Psoas muscle (tissue), 8 donors: ENCODE results near the gene KIR3DL3. TPM values are rescaled to one million over a fixed set of nuclear protein-coding genes. Genes with fewer than 3 reads are reported as not detected.
"Not testable (repeated sequence)": the region's sequence is repeated elsewhere in the genome, so short reads cannot be mapped to it uniquely, and the experiment has no call there.

Experiments used
- ATAC-seq, 4 donors: fragments of 200-7000 bp; cut with Tn5 transposase; one replicate each; pipeline ENCODE4 v1.9.1; 2020; ENCODE audit warnings: moderate library complexity in 3 of 4, mild to moderate bottlenecking in 2 of 4
- DNase-seq, 2 donors: peaks; one replicate each; pipeline ENCODE4 v3.0.0-alpha.2; 2020
- H3K27ac ChIP-seq: fragments of 200-600 bp; one replicate; pipeline ENCODE4 v1.8.0; 2022
- H3K27me3 ChIP-seq, 3 donors: fragments of 200-600 bp in 1 of 3; one replicate each; pipeline versions ENCODE4 v1.6.1 to v1.8.0; 2013 to 2022; ENCODE audit warnings: low read length in 2 of 3, mild to moderate bottlenecking in 2 of 3, moderate library complexity in 1 of 3; ENCODE audit not compliant: insufficient read depth in 3 of 3
- H3K36me3 ChIP-seq, 2 donors: fragments of 200-600 bp in 1 of 2; one replicate each; pipeline versions ENCODE4 v1.6.1 to v1.8.0; 2013 to 2022; ENCODE audit warnings: low read depth in 1 of 2, mild to moderate bottlenecking in 1 of 2, moderate library complexity in 1 of 2; ENCODE audit not compliant: insufficient read depth in 1 of 2
- H3K4me1 ChIP-seq: fragments of 200-600 bp; one replicate; pipeline ENCODE4 v1.8.0; 2022
- H3K4me3 ChIP-seq: fragments of 200-600 bp; one replicate; pipeline ENCODE4 v1.8.0; 2022; ENCODE audit warnings: mild to moderate bottlenecking
- H3K9me3 ChIP-seq: fragments of 200-600 bp; one replicate; pipeline ENCODE4 v1.8.0; 2022
- WGBS, 3 donors: extraction: QIAGEN DNeasy Blood & Tissue Kit; methylation state at CpG; one replicate each; pipeline versions ENCODE4 v1.1.6 to v1.1.7; 2013; 5-methylcytosine and 5-hydroxymethylcytosine counted together
- intact Hi-C, 2 donors: fragments of 100-400 bp; cut with DNase I; formaldehyde crosslinking; loops; one replicate each; pipeline versions ENCODE4 v1.11.0 to v1.14.2; 2022
- long read RNA-seq, 2 donors: library from polyadenylated mRNA; unstranded; transcript quantifications; one replicate each; pipeline ENCODE4 v2.0.0, GENCODE V29; 2021
- polyA plus RNA-seq, 3 donors: library from polyadenylated mRNA; stranded (reverse); fragments of 200-250 nt; gene quantifications; one replicate each; pipeline ENCODE4 v1.2.3, GENCODE V29; 2013
- total RNA-seq, 4 donors: library from RNA; stranded (reverse); fragmentation: NEBNext Ultra II Directional in 2 of 4; extraction: Animal tissue kit (Norgen Biotek cat#: 25700) in 2 of 4; gene quantifications; one replicate each; pipeline versions ENCODE4 v1.2.1 to v1.2.4, GENCODE V29; 2021 to 2023
- TF ChIP-seq, protein P1 (sequence below): fragments of 200-600 bp; IDR thresholded peaks from one replicate; pipeline ENCODE4 v1.8.0; 2022; ENCODE audit warnings: antibody characterized with exemption
- donor health status: healthy with polysubstance abuse.
- donor health status: DM: no; HTN: no; CAD: no; lungs with moderate emphysema.
- donor health status: Bipolar disorder and iron deficiency.
- donor health status: healthy.
- donor health status: DM: yes; HTN: yes; CAD: no.
- donor health status: DM: no; HTN: no; CAD: no.
- donor health status: DM: no; HTN: no; CAD: no.
- donor health status: DM: yes; HTN: yes; CAD: no.

Gene KIR3DL3
- total RNA-seq, result not detected
- not detected for polyA plus RNA-seq
- long read RNA-seq, donor 1, result 0 reads
- long read RNA-seq, donor 2, result 0 reads

DNA sequence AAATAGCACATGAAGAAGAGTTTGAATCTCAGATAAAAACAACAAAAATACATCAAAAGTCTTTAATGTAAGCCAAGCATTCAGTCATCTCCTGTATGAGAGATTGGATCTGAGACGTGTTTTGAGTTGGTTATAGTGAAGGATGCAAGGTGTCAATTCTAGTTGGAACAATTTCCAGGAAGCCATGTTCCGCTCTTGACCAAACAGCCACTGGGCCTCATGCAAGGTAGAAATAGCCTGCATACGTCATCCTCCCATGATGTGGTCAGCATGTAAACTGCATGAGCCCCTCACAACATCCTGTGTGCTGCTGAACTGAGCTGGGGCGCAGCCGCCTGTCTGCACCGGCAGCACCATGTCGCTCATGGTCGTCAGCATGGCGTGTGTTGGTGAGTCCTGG, at the start of gene KIR3DL3:
Gene KIR3DL3, plus strand, starts transcription at position 301 of the 400 bp plus-strand sequence. Its CDS starts 55 bp downstream, at position 356.
- Histone ChIP-seq H3K4me3 (no peak within 1 kb of the TSS), H3K4me1 (no peaks in the 10 kb centered on the region), H3K27ac (no peak within 1 kb of the TSS), H3K9me3 (peaks cover 32% of the 10 kb centered on the region), H3K36me3 (no peaks in the 10 kb centered on the region), H3K27me3 (peaks cover 0 to 4% (median 0%) of the 10 kb centered on the region in 3 donors)
- 81 to 86% (median 84%) methylated on average over 9 of the region's 9 CpGs for WGBS, 3 donors
- ATAC-seq (no peak), DNase-seq (no peak)
- intact Hi-C loops, result no loop called here
- TF ChIP-seq, protein P1, sequence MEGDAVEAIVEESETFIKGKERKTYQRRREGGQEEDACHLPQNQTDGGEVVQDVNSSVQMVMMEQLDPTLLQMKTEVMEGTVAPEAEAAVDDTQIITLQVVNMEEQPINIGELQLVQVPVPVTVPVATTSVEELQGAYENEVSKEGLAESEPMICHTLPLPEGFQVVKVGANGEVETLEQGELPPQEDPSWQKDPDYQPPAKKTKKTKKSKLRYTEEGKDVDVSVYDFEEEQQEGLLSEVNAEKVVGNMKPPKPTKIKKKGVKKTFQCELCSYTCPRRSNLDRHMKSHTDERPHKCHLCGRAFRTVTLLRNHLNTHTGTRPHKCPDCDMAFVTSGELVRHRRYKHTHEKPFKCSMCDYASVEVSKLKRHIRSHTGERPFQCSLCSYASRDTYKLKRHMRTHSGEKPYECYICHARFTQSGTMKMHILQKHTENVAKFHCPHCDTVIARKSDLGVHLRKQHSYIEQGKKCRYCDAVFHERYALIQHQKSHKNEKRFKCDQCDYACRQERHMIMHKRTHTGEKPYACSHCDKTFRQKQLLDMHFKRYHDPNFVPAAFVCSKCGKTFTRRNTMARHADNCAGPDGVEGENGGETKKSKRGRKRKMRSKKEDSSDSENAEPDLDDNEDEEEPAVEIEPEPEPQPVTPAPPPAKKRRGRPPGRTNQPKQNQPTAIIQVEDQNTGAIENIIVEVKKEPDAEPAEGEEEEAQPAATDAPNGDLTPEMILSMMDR, result no peak

DNA sequence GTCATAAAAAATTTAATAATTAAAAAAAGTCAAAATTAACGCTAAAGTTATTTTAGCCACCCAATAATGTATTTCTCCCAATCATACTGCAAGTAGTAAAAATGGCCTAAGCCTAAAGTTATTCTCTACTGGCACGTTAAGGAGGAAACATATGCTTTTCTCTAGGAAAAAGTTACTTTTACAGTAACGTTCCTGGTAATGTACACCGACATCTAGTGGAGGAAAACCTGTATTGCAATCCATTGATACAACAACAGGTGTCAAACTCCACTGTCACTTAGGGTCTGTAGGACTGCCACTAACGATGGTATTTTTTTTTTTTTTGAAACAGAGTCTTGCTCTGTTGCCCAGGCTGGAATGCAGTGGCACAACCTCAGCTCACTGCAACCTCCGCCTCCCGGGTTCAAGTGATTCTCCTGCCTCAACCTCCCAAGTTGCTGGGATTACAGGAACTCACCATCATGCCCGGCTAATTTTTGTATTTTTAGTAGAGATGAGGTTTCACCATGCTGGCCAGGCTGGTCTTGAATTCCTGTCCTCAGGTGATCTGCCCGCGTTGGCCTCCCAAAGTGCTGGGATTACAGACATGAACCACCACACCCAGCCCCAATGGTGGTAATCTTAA, 47.9 kb upstream of the KIR3DL3 start:
- TF ChIP-seq, protein P1, result peak; percentile 76
- not testable (repeated sequence) for H3K9me3 ChIP-seq, DNase-seq, H3K4me1 ChIP-seq, H3K27me3 ChIP-seq, H3K27ac ChIP-seq, H3K4me3 ChIP-seq, H3K36me3 ChIP-seq, ATAC-seq
- intact Hi-C loops, result loop anchor here in 1 of 2 donors (5.0 kb wide), 1 partner anchor 194 kb away; no protein-coding TSS in a partner anchor
- WGBS, 3 donors, result 26 to 28% (median 26%) methylated on average over 10 of the region's 10 CpGs

DNA sequence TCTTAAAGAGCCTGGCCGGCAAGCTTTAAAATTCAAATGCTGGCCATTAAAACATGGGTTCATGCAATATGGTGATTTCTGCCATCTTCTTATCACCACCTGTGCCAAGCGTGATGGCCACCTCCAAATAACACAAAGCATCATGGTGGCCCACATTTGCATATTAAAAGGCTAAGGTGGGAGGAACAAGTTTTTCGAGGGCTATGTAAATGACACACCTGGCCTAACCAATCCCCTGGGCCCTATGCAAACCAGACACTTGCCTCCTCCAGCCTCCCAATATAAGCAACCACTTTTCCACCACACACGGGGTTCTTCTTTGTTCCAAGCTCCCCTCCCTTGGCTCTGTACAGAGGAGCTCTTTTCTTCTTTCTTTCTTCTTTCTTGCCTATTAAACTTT, 47.0 kb upstream of the KIR3DL3 start:
- Histone ChIP-seq H3K4me1 (no peaks in the 10 kb centered on the region), H3K9me3 (no peaks in the 10 kb centered on the region), H3K27ac (no peak overlapping the region), H3K4me3 (no peak overlapping the region), H3K27me3 (no peaks in the 10 kb centered on the region), H3K36me3 (no peaks in the 10 kb centered on the region)
- 44 to 58% (median 47%) methylated on average over 4 of the region's 4 CpGs for WGBS, 3 donors
- ATAC-seq (no peak), DNase-seq (no peak)
- TF ChIP-seq, protein P1, result no peak
- intact Hi-C loops, result loop anchor here in 1 of 2 donors (5.0 kb wide), 1 partner anchor 195 kb away; no protein-coding TSS in a partner anchor

DNA sequence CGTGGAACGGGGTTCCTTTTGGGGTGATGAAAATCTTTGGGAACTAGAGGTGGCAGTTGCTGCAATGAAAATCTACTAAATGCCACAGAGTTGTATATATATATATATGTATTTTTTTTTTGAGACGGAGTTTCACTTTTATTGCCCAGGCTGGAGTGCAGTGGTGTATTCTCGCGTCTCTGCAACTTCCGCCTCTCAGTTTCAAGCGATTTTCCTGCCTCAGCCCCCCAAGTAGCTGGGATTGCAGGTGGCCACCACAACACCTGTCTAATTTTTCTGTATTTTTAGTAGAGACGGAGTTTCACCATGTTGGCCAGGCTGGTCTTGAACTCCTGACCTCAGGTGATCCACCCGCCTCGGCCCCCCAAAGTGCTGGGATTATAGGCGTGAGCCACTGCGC, 42.6 kb upstream of the KIR3DL3 start:
- H3K4me3 ChIP-seq, intact Hi-C loops, ATAC-seq, H3K4me1 ChIP-seq, H3K36me3 ChIP-seq, DNase-seq, H3K27me3 ChIP-seq, H3K9me3 ChIP-seq, H3K27ac ChIP-seq: not testable (repeated sequence)
- 70 to 77% (median 74%) methylated on average over 12 of the region's 12 CpGs for WGBS, 3 donors

DNA sequence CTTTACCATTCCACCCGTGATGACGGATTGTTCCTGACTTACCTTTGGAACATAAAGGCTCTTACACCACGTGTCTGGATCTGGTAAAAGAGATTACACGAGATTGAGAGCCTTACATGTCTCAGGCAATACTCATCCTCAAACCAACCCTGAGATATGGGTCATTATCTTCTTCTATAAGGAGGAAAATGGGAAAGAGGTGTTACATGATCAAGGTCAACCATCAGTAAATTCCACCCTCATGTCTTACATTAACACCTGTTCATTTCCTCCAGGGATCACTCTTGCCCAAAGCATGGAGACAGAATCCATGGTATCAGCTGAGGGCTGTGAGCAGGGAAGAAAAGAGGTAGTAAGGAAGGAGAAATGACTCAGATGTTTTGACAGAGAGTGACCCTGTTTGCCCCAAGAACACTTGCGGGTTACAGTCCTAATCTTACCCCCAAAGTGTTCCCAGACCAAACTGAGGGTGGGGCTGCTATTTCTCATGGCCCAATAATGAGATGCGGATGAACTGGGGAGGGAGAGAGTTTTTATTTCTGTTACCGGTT, 41.9 kb upstream of the KIR3DL3 start:
- ATAC-seq, result no peak
- Histone ChIP-seq H3K4me3 (no peak overlapping the region), H3K27me3 (peaks cover 0 to 2% (median 0%) of the 10 kb centered on the region in 3 donors), H3K36me3 (no peaks in the 10 kb centered on the region), H3K27ac (no peak overlapping the region), H3K4me1 (no peaks in the 10 kb centered on the region), H3K9me3 (no peaks in the 10 kb centered on the region)
- intact Hi-C loops, result no loop called here
- TF ChIP-seq, protein P1, result no peak
- DNase-seq, result no peak
- 53 to 61% (median 55%) methylated on average over 7 of the region's 7 CpGs for WGBS, 3 donors
